OCI-LY7 (cell line): Measurements from ENCODE around the gene SLC2A13. TPM values are rescaled to one million over a fixed set of nuclear protein-coding genes. Genes with fewer than 3 reads are reported as not detected.

Experiments
- BruUV-seq: library from RNA; stranded (reverse); fragments of 400-500 nt; replicated peaks from 2 replicates; lab custom pipeline; 2021; lab: Mats Ljungman, UMichigan
- CTCF ChIA-PET: fragments of 300-600 bp; sonication (Branson Sonifier 250); formaldehyde crosslinking; loops from one replicate; lab custom pipeline; 2022; ENCODE audit warnings: antibody characterized with exemption; ENCODE audit not compliant: unreplicated experiment; lab: Charles Lee
- POLR2A ChIA-PET: fragments of 300-600 bp; sonication (Branson Sonifier 250); formaldehyde crosslinking; loops from one replicate; lab custom pipeline; 2022; ENCODE audit warnings: antibody characterized with exemption; lab: Charles Lee
- DNase-seq: peaks from one replicate; pipeline ENCODE4 v3.0.0-alpha.2; 2015; ENCODE audit warnings: low spot score
- H2AFZ ChIP-seq: fragments of 200-600 bp; sonication (generic), shearing (Covaris generic); 2 replicates; pipeline ENCODE4 v1.6.1; 2014; ENCODE audit warnings: mild to moderate bottlenecking, antibody characterized with exemption, low read length, moderate library complexity
- H3K27ac ChIP-seq: fragments of 200-600 bp; sonication (generic); 2 replicates; pipeline ENCODE4 v1.5.1; 2014; ENCODE audit warnings: mixed run types, low read depth, mild to moderate bottlenecking, moderate library complexity, low read length, inconsistent platforms; ENCODE audit not compliant: poor library complexity, severe bottlenecking
- H3K36me3 ChIP-seq: fragments of 200-600 bp; sonication (generic); 2 replicates; pipeline ENCODE4 v1.6.1; 2014; ENCODE audit warnings: mild to moderate bottlenecking, antibody characterized with exemption, low read length, moderate library complexity, mixed read lengths; ENCODE audit not compliant: insufficient read depth
- H3K4me1 ChIP-seq: fragments of 200-600 bp; sonication (generic); 2 replicates; pipeline ENCODE4 v1.5.1; 2014; ENCODE audit warnings: mild to moderate bottlenecking, low read length; ENCODE audit not compliant: insufficient read depth, poor library complexity, severe bottlenecking
- H3K4me2 ChIP-seq: fragments of 200-600 bp; sonication (generic); 2 replicates; pipeline ENCODE4 v1.6.1; 2014; ENCODE audit warnings: mild to moderate bottlenecking, low read length
- H3K4me3 ChIP-seq: fragments of 200-600 bp; sonication (generic); 2 replicates; pipeline ENCODE4 v1.5.1; 2014; ENCODE audit warnings: mild to moderate bottlenecking, low read depth, low read length; ENCODE audit not compliant: poor library complexity, severe bottlenecking
- H3K79me2 ChIP-seq: fragments of 200-600 bp; sonication (generic); 2 replicates; pipeline ENCODE4 v1.6.1; 2016; ENCODE audit warnings: low read depth, mild to moderate bottlenecking, low read length, moderate library complexity, mixed read lengths; ENCODE audit not compliant: insufficient read depth
- H3K9me2 ChIP-seq: fragments of 200-600 bp; sonication (generic); 2 replicates; pipeline ENCODE4 v1.6.1; 2016; ENCODE audit warnings: mild to moderate bottlenecking, low read length, mixed read lengths; ENCODE audit not compliant: insufficient read depth
- H3K9me3 ChIP-seq: fragments of 200-600 bp; sonication (generic); 2 replicates; pipeline ENCODE4 v1.6.1; 2014; ENCODE audit warnings: mild to moderate bottlenecking, mixed run types, low read length, mixed read lengths
- H4K20me1 ChIP-seq: fragments of 200-600 bp; sonication (generic); 2 replicates; pipeline ENCODE4 v1.6.1; 2014; ENCODE audit warnings: mild to moderate bottlenecking, antibody characterized with exemption, low read length, moderate library complexity, mixed read lengths; ENCODE audit not compliant: insufficient read depth
- EZH2phosphoT487 ChIP-seq: fragments of 200-600 bp; sonication (generic); IDR thresholded peaks from 2 replicates; pipeline ENCODE4 v1.6.1; 2018; ENCODE audit warnings: low read depth, borderline replicate concordance, mild to moderate bottlenecking, mixed run types, antibody characterized with exemption, low read length, moderate library complexity, mixed read lengths
- intact Hi-C: fragments of 100-400 bp; cut with micrococcal nuclease; formaldehyde crosslinking; loops from one replicate; pipeline ENCODE4 v1.10.0; 2022; ENCODE audit not compliant: unreplicated experiment
- total RNA-seq, 2 experiments: library from RNA; depleted of rRNA in 1 of 2; stranded (reverse); fragments of >200 nt in 1 of 2; shearing (Covaris generic) in 1 of 2; gene quantifications; 2 replicates each; pipeline ENCODE4 v1.2.3, GENCODE V29; 2014 to 2022
- TF ChIP-seq, protein P1 (sequence below): fragments of 200-600 bp; sonication (generic); conservative IDR thresholded peaks from 2 replicates; pipeline ENCODE4 v1.5.1; 2014; ENCODE audit warnings: mild to moderate bottlenecking, antibody characterized with exemption, low read length, moderate library complexity, mixed read lengths

Gene SLC2A13
- total RNA-seq, 2 experiments from 2014 or later: 12.4 to 16.5 TPM

DNA sequence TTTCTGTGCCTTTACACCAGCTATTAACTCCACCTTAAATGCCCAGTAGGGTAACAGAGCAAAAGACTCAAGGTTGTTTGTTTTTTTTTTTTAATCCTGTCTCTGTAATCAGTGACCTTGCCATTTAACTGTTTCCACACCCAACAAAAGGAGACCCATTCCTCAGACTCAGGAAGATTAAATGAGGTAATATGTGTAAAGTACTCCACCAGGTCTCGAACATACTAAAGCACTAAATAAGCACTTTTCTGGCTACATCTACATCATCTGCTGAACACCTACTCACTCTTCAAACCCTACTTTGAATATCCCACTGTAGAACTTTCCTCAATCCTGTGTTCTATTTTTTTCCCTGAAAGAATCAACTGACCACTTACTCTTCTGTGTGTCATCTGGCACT lies 4.1 kb downstream of the SLC2A13 start:
- intact Hi-C loops: no loop called here
- Histone ChIP-seq H3K36me3 (no peaks in the 10 kb centered on the region), H3K79me2 (peaks cover 8% of the 10 kb centered on the region; the same call in 1 of the 2 replicates), H3K4me3 (no peak overlapping the region), H3K9me2 (no peaks in the 10 kb centered on the region), H4K20me1 (peaks cover 7% of the 10 kb centered on the region; the same call in 1 of the 2 replicates), H2AFZ (no peak overlapping the region), H3K27ac (no peak overlapping the region), H3K4me2 (no peak overlapping the region), H3K9me3 (no peaks in the 10 kb centered on the region), H3K4me1 (peaks cover 28% of the 10 kb centered on the region)
- ChIA-PET CTCF (no interaction called here), POLR2A (interaction anchor here (0.7 kb wide), 2 partner anchors 127 to 152 kb away, joined by 3 read pairs; no protein-coding TSS in a partner anchor)
- DNase-seq: no peak
- TF ChIP-seq, protein P1, sequence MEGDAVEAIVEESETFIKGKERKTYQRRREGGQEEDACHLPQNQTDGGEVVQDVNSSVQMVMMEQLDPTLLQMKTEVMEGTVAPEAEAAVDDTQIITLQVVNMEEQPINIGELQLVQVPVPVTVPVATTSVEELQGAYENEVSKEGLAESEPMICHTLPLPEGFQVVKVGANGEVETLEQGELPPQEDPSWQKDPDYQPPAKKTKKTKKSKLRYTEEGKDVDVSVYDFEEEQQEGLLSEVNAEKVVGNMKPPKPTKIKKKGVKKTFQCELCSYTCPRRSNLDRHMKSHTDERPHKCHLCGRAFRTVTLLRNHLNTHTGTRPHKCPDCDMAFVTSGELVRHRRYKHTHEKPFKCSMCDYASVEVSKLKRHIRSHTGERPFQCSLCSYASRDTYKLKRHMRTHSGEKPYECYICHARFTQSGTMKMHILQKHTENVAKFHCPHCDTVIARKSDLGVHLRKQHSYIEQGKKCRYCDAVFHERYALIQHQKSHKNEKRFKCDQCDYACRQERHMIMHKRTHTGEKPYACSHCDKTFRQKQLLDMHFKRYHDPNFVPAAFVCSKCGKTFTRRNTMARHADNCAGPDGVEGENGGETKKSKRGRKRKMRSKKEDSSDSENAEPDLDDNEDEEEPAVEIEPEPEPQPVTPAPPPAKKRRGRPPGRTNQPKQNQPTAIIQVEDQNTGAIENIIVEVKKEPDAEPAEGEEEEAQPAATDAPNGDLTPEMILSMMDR: no peak
- no peak for TF ChIP-seq EZH2phosphoT487
- BruUV-seq: no TSS peak

DNA sequence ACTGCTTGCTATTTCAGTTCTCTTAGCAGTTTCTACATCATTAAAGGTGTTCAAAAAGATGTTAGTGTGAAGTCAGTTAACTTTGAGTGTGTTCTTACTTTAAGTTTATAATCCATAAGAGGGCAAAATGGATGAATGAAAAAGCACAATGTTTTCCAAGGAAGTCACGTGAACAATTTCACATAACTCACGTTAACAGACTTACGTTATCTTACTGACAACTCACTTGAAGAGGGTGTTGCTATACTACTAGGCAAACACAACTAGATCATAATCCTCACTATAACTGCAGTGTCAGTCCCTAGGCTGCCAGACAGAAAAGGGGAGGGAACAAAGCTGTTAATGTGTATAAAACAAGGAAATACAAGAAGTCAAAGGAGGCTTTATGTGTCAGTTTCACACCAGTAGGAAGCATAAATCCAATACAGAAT lies 6.4 kb downstream of the SLC2A13 start:
- Histone ChIP-seq H3K79me2 (peaks cover 8% of the 10 kb centered on the region; the same call in 1 of the 2 replicates), H3K9me3 (no peaks in the 10 kb centered on the region), H3K36me3 (no peaks in the 10 kb centered on the region), H2AFZ (no peak overlapping the region), H3K4me3 (no peak overlapping the region), H3K4me1 (peaks cover 15% of the 10 kb centered on the region), H3K27ac (no peak overlapping the region), H4K20me1 (peaks cover 3% of the 10 kb centered on the region; the same call in 1 of the 2 replicates), H3K4me2 (no peak overlapping the region), H3K9me2 (no peaks in the 10 kb centered on the region)
- CTCF ChIA-PET: no interaction called here
- intact Hi-C loops: no loop called here
- DNase-seq: no peak
- no TSS peak for BruUV-seq
- POLR2A ChIA-PET: interaction anchor here (0.7 to 1.2 kb wide), 5 partner anchors 12 to 418 kb away, joined by 3 to 6 read pairs (median 5); no protein-coding TSS in a partner anchor
- TF ChIP-seq EZH2phosphoT487: no peak
- TF ChIP-seq, protein P1: no peak

DNA sequence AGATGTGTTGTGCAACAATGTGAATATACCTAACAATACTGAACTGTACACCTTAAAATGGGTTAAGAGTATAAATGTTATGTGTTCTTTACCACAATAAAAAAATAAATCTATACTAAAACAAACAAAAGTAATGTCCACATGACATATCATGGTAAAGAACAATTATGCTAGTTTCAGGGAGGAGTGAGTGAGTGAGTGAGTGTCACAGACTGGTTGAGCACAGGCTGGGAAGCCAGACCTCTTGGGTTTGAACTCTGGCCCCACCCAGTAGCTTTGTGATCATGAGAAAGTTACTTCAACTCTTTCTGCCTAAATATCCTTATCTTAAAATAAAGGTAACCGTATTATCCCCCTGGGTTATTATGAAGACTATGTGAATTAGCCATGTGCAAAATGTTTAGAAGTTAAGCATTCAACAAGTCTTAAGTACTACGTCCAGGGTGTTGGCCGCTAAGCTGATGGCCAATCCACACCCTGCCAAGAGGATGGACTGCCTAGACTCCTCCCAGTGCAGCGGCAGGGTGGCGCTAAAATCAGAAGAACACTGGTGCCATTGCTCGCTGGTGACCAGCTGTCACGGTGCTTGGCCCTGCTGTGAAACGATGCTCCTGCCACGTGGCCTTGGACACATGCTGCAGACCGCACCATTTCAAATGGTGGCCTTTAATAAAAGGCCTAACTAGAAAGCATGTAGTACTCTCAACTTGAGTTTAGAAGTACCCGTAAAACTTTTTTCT lies 7.3 kb downstream of the SLC2A13 start:
- Histone ChIP-seq H3K79me2 (peaks cover 8% of the 10 kb centered on the region; the same call in 1 of the 2 replicates), H3K27ac (no peak overlapping the region), H3K4me3 (no peak overlapping the region), H2AFZ (no peak overlapping the region), H3K4me1 (peaks cover 7% of the 10 kb centered on the region), H3K9me3 (no peaks in the 10 kb centered on the region), H3K4me2 (no peak overlapping the region), H3K9me2 (no peaks in the 10 kb centered on the region), H3K36me3 (no peaks in the 10 kb centered on the region), H4K20me1 (no peaks in the 10 kb centered on the region; the same call in 1 of the 2 replicates)
- DNase-seq: no peak
- no peak for TF ChIP-seq EZH2phosphoT487
- TF ChIP-seq, protein P1: no peak
- ChIA-PET POLR2A (no interaction called here), CTCF (no interaction called here)
- no TSS peak for BruUV-seq
- intact Hi-C loops: no loop called here
